Measurements from ENCODE around the gene HEXIM1.

DNA sequence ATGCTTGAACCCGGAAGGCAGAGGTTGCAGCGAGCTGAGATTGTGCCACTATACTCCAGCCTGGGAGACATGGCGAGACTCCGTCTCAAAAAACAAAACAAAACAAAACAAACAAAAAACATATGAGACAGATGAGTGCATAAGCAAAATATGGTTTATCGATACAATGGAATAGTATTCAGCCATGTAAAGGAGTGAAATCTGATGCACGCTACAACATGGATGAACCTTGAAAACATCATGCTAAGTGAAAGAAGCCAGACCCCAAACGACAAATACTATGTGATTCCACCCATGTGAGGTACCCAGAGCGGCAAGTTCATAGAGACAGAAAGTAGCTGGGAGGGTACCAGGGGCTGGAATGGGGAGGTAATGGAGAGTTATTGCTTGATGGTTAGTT lies 22.8 kb upstream of the HEXIM1 start:
- TF ChIP-seq, protein P1, sequence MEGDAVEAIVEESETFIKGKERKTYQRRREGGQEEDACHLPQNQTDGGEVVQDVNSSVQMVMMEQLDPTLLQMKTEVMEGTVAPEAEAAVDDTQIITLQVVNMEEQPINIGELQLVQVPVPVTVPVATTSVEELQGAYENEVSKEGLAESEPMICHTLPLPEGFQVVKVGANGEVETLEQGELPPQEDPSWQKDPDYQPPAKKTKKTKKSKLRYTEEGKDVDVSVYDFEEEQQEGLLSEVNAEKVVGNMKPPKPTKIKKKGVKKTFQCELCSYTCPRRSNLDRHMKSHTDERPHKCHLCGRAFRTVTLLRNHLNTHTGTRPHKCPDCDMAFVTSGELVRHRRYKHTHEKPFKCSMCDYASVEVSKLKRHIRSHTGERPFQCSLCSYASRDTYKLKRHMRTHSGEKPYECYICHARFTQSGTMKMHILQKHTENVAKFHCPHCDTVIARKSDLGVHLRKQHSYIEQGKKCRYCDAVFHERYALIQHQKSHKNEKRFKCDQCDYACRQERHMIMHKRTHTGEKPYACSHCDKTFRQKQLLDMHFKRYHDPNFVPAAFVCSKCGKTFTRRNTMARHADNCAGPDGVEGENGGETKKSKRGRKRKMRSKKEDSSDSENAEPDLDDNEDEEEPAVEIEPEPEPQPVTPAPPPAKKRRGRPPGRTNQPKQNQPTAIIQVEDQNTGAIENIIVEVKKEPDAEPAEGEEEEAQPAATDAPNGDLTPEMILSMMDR (conservative IDR thresholded peaks at IDR 0.05; ENCODE audit: low read length), result no peak
- no peak for TF ChIP-seq EZH2phosphoT487 (IDR thresholded peaks at IDR 0.05; ENCODE audit: borderline replicate concordance, low read depth, low read length)

All from OCI-LY7 (cell line).